Lung microvascular endothelial cell (primary cell): Measurements from ENCODE around the gene FER1L5. TPM values are rescaled to one million over a fixed set of nuclear protein-coding genes. Genes with fewer than 3 reads are reported as not detected.
"Not testable (repeated sequence)": the region's sequence is repeated elsewhere in the genome, so short reads cannot be mapped to it uniquely, and the experiment has no call there.

Source experiments
- DNase-seq, 2 donors: peaks; one replicate each; pipeline versions ENCODE4 v3.0.0 to v3.0.0-alpha.2; 2010; ENCODE audit warnings: low read depth in 2 of 2
- total RNA-seq: library from RNA; depleted of rRNA; stranded (reverse); fragments of >200 nt; gene quantifications from 2 replicates; pipeline ENCODE4 v1.2.1, GENCODE V29; 2014

Gene FER1L5
- total RNA-seq, 1 donor from 2014 or later, result not detected

GRCh38 chr2:96636551-96637171 is 5.9 kb upstream of the FER1L5 start:
- peak; percentile 20 to 23 for DNase-seq

GRCh38 chr2:96637385-96638143 is 5.0 kb upstream of the FER1L5 start:
- peak; percentile 80 to 90 for DNase-seq

GRCh38 chr2:96638144-96639121 is 4.1 kb upstream of the FER1L5 start, which contains the start of gene KANSL3:
Gene KANSL3 (minus strand): TSS chr2:96638312. CDS start chr2:96637135, 1,177 bp downstream.
- DNase-seq, result peak; percentile 96

DNA sequence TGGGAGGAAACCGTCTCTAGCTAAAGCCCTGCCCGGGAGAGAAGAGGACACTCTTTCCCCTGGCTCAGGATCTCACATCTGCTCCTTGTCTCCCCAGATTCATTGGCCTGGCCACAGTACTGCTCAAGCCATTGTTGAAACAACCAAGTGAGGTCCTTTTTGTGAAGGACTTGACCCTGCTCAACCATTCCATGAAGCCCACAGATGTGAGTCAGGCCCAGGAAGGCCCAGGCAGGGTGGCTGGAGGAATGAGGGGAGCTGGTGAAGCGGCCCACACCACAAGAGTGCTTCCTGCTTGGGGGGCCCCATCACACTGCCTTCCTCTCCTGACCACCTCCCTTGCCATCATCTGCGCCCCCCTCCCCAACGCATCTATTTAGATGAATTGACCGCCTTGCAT is 5.1 kb downstream of the FER1L5 start:
- DNase-seq, result no peak

GRCh38 chr2:96648306-96648930 is 5.9 kb downstream of the FER1L5 start:
- DNase-seq, result no peak

DNA sequence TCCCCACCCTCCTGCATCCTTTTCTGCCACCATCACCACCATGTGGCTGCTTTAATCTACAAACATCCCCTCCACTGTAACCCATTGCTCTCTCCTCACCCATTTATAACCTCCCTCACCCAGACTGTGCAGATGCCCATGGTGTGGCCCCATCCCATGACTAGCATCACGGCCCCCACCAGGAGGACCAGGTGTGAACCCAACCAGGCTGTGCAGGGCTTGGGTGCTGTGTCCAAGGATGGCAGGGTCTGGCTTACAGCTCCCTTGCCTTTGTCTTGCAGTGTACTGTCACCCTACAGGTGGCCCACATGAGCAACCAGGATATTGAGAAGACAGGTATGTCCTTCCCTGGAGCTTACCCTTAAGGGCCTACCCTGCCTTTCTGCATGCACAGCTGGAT is 6.8 kb downstream of the FER1L5 start:
- DNase-seq, result no peak

DNA sequence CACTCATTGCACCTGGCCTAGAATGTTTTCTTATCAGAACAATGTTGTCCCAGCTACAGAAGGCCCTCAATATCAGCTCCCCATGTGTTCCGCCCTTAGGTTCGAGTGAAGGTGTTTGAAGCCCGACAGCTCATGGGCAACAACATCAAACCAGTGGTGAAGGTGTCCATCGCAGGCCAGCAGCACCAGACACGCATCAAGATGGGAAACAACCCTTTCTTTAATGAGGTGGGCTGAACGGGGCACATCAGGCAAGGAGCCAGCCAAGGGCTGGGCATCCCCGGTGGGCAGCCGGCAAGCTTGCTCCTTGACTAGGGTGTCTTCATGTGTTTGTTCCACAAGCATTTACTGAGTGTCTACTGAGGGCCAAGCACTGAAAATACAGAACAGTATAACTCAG is 9.2 kb downstream of the FER1L5 start:
- DNase-seq, result no peak

DNA sequence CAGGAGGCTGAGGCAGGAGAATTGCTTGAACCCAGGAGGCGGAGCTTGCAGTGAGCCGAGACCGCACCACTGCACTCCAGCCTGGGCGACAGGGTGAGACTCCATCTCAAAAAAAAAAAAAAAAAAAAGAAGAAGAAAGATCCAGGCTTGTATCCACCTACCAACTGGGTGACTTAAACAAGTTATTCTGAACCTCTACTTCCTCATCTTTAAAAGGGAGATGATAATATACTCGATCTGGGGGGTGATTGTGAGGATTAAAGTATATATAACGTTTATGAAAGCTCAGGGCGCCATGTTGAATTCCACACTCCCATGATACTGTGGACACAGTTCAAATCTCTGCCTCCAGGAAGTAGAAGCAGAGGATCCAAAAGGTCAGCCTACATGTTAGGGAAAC is 12.2 kb downstream of the FER1L5 start:
- DNase-seq, result not testable (repeated sequence)

GRCh38 chr2:96655526-96655925 is 13.0 kb downstream of the FER1L5 start:
- DNase-seq, result no peak

- no peak for DNase-seq
Observed at GRCh38 chr2:96656540-96656939, 14.0 kb downstream of the FER1L5 start.

- DNase-seq, result no peak
Observed at GRCh38 chr2:96661324-96661723, 18.8 kb downstream of the FER1L5 start.

- DNase-seq, result no peak
Observed at GRCh38 chr2:96662360-96662759, 19.8 kb downstream of the FER1L5 start.

- DNase-seq, result no peak
Observed at GRCh38 chr2:96663177-96663576, 20.6 kb downstream of the FER1L5 start.

GRCh38 chr2:96663829-96664228 is 21.3 kb downstream of the FER1L5 start:
- no peak for DNase-seq

DNA sequence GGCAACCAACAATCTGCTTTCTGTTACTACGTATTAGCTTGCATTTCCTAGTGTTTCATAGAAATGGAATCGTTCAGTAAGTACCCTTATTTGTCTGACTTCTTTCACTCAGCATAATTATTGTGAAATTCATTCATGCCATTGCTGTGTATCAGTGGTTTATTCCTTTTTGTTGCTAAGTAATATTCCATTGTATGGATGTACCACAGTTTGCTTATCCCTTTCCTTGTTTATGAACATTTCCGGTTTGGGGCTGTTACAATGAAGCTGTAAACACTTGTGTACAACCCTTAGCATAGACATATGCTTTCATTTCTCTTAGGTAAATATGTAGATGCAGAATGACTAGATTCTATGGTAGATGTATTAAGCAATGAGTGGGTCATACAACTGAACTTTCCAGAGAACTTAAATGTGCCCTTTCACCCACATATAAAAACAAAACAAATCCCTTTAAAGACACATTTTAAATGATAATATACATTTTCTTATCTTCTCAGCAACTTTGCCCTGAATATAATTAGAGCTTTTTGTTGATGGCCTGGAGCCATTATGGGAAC is 21.9 kb downstream of the FER1L5 start:
- DNase-seq, result no peak

DNA sequence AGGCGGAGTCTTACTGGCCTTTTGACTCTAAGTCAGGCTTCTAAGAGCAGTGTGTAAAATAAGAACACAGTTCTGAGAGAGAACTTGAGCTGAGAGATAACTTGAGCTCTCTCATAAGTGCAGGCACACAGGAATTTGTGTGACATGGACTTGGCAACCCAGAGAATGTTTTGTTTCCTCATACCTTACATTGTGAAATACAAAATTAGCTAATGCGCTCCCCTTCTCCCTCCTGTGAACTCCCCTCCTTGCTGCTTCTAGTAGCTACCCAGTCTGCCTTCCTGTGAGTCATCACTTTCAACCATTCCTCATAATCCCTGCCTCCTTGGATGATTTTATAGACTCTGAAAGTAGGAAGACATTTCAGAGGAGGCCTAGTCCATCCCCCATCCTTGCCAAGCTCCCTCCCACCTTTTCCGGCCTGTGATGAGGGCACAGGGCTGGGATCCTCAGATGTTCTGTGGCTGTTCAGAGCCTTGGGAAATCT is 22.6 kb downstream of the FER1L5 start:
- peak in 1 of 2 donors; percentile 87 for DNase-seq

DNA sequence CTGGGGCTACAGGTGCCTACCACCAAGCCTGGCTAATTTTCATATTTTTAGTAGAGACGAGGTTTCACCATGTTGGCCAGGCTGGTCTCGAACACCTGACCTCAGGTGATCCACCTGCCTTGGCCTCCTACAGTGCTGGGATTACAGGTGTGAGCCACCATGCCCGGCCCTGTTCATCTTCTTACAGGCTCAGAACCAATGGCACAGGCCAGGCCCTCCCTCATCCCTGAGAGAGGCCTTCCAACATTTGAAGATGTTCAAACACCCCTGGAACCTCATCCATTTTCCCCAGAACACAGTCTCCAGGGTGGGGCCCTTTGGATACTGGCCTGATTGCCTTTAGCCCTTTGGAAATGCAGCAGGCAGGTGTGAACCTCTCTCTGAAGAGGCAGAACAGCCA is 23.2 kb downstream of the FER1L5 start:
- not testable (repeated sequence) for DNase-seq

DNA sequence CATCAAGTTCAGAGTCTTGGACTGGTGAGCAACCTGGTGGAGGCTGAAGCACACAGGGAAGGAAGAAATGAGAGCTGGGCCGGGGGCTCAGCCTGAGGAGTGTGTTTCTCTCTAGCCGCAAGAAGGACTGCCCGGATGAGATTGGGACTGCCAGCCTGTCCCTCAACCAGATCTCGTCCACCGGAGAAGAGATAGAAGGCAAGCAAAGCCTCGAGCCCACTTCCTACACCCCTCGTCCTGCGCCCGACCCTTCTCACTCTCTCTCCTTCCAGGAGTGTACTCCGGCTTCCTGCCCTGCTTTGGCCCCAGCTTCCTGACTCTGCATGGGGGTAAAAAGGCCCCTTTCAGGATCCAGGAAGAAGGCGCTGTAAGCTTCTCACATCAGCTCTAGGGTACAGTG is 26.2 kb downstream of the FER1L5 start:
- no peak for DNase-seq

- no peak for DNase-seq
Observed at GRCh38 chr2:96669539-96670215, 27.1 kb downstream of the FER1L5 start.

DNA sequence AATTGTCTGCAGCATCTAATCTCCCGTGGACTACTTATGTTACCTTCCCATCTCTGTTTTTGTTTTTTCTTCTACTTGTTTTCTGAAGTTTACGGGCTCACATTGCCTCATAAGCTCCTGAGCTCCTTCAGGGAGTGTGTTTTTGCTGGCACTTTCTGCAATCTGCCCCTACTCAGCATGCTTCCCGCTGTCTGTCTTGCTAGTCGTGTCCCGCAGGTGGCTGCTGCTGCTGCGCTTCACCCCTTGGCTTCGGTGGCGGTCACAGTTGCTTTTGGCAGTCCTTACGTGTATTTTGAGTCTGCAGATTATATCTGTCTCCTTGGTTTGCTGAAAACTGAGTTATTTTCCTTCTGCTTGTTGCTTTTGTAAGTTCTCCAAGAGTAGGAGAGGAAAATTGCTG is 37.3 kb downstream of the FER1L5 start:
- DNase-seq, result no peak
